ENCODE results near the gene NR2F1-AS1.

DNA sequence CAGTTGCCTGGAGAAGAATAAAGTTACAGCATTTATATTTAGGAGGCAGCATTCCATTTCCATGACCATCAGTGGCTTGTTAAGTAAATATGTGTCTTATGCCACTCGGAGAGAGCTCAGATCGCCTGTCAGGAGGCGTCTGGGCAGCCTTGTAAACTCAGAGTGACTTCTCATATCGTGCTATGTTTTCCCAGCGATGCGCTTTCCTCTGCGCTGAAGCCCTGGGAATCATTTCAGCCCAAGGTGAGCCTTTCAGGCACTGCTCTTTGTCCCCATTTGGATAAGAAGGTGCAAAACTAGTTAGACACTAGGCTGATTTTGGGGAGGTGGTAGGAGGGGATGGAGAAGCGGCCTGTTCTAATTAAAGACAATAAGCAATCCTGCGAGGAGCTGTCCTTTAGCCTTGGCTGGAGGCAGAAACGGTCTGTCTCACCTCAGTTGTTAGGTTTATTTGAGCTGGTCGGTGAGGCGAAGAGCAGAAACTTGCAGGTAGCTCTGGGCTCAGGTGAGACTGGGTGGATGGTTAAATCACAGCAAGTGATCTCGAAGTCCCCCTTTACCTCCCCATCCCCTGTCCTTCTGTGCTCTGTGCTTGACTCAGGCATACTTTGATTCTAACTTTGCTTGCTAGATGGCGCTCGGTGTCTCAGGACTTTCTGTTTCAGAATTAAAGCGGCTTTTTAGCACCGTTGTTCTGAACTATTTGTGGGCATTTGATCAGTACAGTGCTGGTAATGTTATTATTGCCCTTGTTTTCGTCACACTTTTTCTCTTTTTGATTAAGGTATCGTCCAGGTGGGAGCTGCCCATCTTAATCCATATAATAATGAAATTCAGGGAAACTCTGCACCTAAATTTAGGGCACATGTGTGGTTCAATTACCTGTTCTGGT lies 26.6 kb upstream of the NR2F1-AS1 start:
- TF ChIP-seq SIN3A (IDR thresholded peaks at IDR 0.05; ENCODE audit: borderline replicate concordance, insufficient read depth, low read length), result no peak
- TF ChIP-seq TAF1 (IDR thresholded peaks at IDR 0.05; ENCODE audit: borderline replicate concordance, insufficient read depth, low read length), result no peak
- no peak for TF ChIP-seq POLR2AphosphoS5 (IDR thresholded peaks at IDR 0.05; ENCODE audit: low read depth, low read length)
- TF ChIP-seq, protein P1, sequence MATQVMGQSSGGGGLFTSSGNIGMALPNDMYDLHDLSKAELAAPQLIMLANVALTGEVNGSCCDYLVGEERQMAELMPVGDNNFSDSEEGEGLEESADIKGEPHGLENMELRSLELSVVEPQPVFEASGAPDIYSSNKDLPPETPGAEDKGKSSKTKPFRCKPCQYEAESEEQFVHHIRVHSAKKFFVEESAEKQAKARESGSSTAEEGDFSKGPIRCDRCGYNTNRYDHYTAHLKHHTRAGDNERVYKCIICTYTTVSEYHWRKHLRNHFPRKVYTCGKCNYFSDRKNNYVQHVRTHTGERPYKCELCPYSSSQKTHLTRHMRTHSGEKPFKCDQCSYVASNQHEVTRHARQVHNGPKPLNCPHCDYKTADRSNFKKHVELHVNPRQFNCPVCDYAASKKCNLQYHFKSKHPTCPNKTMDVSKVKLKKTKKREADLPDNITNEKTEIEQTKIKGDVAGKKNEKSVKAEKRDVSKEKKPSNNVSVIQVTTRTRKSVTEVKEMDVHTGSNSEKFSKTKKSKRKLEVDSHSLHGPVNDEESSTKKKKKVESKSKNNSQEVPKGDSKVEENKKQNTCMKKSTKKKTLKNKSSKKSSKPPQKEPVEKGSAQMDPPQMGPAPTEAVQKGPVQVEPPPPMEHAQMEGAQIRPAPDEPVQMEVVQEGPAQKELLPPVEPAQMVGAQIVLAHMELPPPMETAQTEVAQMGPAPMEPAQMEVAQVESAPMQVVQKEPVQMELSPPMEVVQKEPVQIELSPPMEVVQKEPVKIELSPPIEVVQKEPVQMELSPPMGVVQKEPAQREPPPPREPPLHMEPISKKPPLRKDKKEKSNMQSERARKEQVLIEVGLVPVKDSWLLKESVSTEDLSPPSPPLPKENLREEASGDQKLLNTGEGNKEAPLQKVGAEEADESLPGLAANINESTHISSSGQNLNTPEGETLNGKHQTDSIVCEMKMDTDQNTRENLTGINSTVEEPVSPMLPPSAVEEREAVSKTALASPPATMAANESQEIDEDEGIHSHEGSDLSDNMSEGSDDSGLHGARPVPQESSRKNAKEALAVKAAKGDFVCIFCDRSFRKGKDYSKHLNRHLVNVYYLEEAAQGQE (IDR thresholded peaks at IDR 0.05; ENCODE audit: insufficient read depth in 1 of 2, low read depth in 2 of 2, low read length in 2 of 2), result peak; percentile 4 to 48; a peak in 1 of 4 replicates
- TF ChIP-seq FOXP2 (optimal IDR thresholded peaks at IDR 0.05; ENCODE audit: borderline replicate concordance, extremely low read depth, extremely low read length, insufficient read depth), result no peak
